Sigmoid colon (tissue), 7 donors: ENCODE results near the gene JPT2. TPM values are rescaled to one million over a fixed set of nuclear protein-coding genes. Genes with fewer than 3 reads are reported as not detected.

ENCODE experiments used
- DNase-seq: peaks from one replicate; pipeline ENCODE4 v3.0.0-alpha.2; 2019
- H3K27ac ChIP-seq, 4 donors: fragments of 200-600 bp; sonication (generic); one replicate each; pipeline ENCODE4 v1.5.1; 2016 to 2019; ENCODE audit warnings: mild to moderate bottlenecking in 1 of 4
- H3K27me3 ChIP-seq, 3 donors: fragments of 200-600 bp; sonication (generic); one replicate each; pipeline ENCODE4 v1.5.1; 2019; ENCODE audit warnings: mild to moderate bottlenecking in 1 of 3
- H3K36me3 ChIP-seq, 4 donors: fragments of 200-600 bp; sonication (generic); one replicate each; pipeline ENCODE4 v1.5.1; 2016 to 2019
- H3K4me1 ChIP-seq, 4 donors: fragments of 200-600 bp; sonication (generic); one replicate each; pipeline ENCODE4 v1.5.1; 2017 to 2019
- H3K4me3 ChIP-seq, 4 donors: fragments of 200-600 bp; sonication (generic); one replicate each; pipeline ENCODE4 v1.5.1; 2017 to 2019; ENCODE audit warnings: mild to moderate bottlenecking in 2 of 4, moderate library complexity in 1 of 4
- H3K9me3 ChIP-seq, 4 donors: fragments of 200-600 bp in 3 of 4; sonication (generic) in 3 of 4; one replicate each; pipeline versions ENCODE4 v1.5.1 to v1.6.1; 2013 to 2019
- EP300 ChIP-seq, 4 donors: sonication (generic); formaldehyde crosslinking; IDR thresholded peaks; one replicate each; pipeline ENCODE4 v1.6.1; 2017; ENCODE audit warnings: antibody characterized with exemption in 4 of 4
- POLR2A ChIP-seq, 2 donors: fragments of 450-650 bp; IDR thresholded peaks; one replicate each; pipeline ENCODE4 v1.6.1; 2016; ENCODE audit warnings: antibody characterized with exemption in 2 of 2, mild to moderate bottlenecking in 2 of 2, moderate library complexity in 2 of 2
- POLR2AphosphoS5 ChIP-seq, 4 donors: sonication (generic); formaldehyde crosslinking; IDR thresholded peaks; one replicate each; pipeline ENCODE4 v1.6.1; 2017; ENCODE audit warnings: antibody characterized with exemption in 4 of 4
- WGBS, 2 donors: extraction: QIAGEN DNeasy Blood & Tissue Kit; methylation state at CpG; one replicate each; pipeline ENCODE4 v1.1.7; 2013; 5-methylcytosine and 5-hydroxymethylcytosine counted together
- intact Hi-C: fragments of 100-400 bp; cut with DNase I; formaldehyde crosslinking; loops from one replicate; pipeline ENCODE4 v1.15.1; 2023
- polyA plus RNA-seq, 3 donors: library from polyadenylated mRNA; stranded (reverse); fragments of 200-250 nt; gene quantifications; one replicate each; pipeline ENCODE4 v1.2.3, GENCODE V29; 2013
- total RNA-seq, 4 donors: library from RNA; depleted of rRNA; stranded (reverse); fragments of >200 nt; gene quantifications; one replicate each; pipeline ENCODE4 v1.1.0, GENCODE V29; 2016
- TF ChIP-seq, protein P1 (sequence below), 4 experiments: fragments of 450-650 bp in 3 of 4; fragments of 200-600 bp in 1 of 4; IDR thresholded peaks; one replicate each; pipeline ENCODE4 v1.5.1; 2016 to 2019; ENCODE audit warnings: antibody characterized with exemption in 4 of 4, mild to moderate bottlenecking in 3 of 4, moderate library complexity in 2 of 4
- donor health status: healthy with polysubstance abuse.
- donor health status: Bipolar disorder and iron deficiency.
- donor health status: healthy.

JPT2 gene
- total and polyA plus RNA-seq, 7 donors = 12.4 to 53.7 (median 18.1) TPM

DNA sequence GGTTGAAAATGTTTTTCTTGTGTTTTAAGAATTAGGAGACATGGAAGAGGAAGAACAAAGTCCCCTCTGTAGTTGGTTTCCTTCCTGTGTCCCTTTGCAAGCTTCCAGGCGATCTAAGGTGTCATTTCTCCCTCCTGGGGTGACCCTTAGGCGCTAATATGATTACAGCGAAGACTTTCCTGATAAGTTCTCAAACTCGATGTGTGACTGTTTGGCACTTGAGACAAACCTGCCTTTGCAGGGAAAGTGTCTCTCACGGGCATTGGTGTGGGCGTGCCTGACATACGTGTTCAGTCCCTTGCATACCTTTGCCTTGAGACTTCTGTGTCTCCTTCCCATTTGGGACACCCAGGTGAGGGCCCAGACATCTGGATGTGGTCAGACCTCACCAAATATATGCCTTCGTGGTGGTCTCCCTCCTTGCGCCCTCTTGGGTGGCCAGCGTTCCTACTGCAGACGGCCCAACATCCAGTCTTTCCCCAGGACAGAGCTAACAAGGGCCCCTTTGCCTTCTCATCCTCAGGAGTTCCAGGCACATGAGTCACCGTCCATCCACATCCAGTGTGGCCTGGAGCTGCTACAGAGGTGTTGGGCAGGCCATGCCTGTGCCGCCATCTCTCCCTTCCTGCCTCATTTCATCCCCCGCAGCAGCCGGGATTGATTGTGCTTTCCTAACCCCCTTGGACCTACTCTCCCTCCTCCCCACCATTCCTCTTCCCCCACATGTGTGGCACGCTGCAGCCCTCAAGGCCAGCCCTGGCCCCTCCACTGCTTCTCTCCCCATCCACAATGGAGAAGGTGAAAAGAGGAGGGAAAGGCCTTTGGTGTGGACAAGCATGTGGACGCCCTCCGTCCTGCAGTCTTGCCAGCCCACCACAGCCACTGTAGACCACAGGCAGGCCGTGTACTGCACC lies 3.1 kb upstream of the JPT2 start:
- no peaks in the 10 kb centered on the region for H3K9me3 ChIP-seq
- H3K4me1 ChIP-seq = peaks cover 0 to 16% (median 7%) of the 10 kb centered on the region in 4 donors
- intact Hi-C loops = no loop called here
- no peak overlapping the region for H3K27ac ChIP-seq
- H3K4me3 ChIP-seq = no peak overlapping the region
- TF ChIP-seq POLR2A (IDR thresholded peaks at IDR 0.05) (no peak), POLR2AphosphoS5 (IDR thresholded peaks at IDR 0.05) (no peak), EP300 (IDR thresholded peaks at IDR 0.05) (no peak)
- TF ChIP-seq, protein P1, sequence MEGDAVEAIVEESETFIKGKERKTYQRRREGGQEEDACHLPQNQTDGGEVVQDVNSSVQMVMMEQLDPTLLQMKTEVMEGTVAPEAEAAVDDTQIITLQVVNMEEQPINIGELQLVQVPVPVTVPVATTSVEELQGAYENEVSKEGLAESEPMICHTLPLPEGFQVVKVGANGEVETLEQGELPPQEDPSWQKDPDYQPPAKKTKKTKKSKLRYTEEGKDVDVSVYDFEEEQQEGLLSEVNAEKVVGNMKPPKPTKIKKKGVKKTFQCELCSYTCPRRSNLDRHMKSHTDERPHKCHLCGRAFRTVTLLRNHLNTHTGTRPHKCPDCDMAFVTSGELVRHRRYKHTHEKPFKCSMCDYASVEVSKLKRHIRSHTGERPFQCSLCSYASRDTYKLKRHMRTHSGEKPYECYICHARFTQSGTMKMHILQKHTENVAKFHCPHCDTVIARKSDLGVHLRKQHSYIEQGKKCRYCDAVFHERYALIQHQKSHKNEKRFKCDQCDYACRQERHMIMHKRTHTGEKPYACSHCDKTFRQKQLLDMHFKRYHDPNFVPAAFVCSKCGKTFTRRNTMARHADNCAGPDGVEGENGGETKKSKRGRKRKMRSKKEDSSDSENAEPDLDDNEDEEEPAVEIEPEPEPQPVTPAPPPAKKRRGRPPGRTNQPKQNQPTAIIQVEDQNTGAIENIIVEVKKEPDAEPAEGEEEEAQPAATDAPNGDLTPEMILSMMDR (IDR thresholded peaks at IDR 0.05) = no peak
- H3K36me3 ChIP-seq = peaks cover 24 to 62% (median 44%) of the 10 kb centered on the region in 4 donors
- H3K27me3 ChIP-seq = no peaks in the 10 kb centered on the region
- no peak for DNase-seq
- 94% methylated on average over 19 of the region's 19 CpGs for WGBS, 2 donors

DNA sequence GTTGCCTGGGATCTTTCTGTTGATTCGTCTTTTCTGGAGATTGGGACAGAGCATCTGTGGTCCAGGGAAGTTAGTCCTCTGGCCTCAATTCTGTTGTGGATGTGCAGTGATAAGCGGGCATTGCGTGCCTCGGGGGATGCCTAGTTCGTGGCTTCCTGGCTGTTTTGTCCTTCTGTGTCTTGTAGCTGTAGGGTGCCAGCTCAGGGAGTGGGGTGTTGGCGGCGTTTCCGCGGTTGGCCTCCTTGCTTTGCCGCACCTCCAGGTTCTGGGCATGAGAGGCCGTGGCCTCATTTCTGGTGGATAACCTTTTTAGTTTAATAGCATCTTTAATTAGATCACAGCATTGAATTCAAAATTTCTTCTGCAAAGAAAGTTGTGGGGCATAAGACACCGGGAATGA lies 1.4 kb upstream of the JPT2 start:
- H3K9me3 ChIP-seq = no peaks in the 10 kb centered on the region
- H3K36me3 ChIP-seq = peaks cover 11 to 46% (median 28%) of the 10 kb centered on the region in 4 donors
- H3K27me3 ChIP-seq = no peaks in the 10 kb centered on the region
- no peak overlapping the region for H3K4me3 ChIP-seq
- intact Hi-C loops = no loop called here
- TF ChIP-seq, protein P1 (IDR thresholded peaks at IDR 0.05) = no peak
- no peak for TF ChIP-seq EP300 (IDR thresholded peaks at IDR 0.05)
- no peak for TF ChIP-seq POLR2AphosphoS5 (IDR thresholded peaks at IDR 0.05)
- no peak for TF ChIP-seq POLR2A (IDR thresholded peaks at IDR 0.05)
- no peak overlapping the region for H3K27ac ChIP-seq
- peaks cover 0 to 16% (median 7%) of the 10 kb centered on the region in 4 donors for H3K4me1 ChIP-seq
- 94 to 96% methylated on average over 12 of the region's 12 CpGs for WGBS, 2 donors
- DNase-seq = no peak

DNA sequence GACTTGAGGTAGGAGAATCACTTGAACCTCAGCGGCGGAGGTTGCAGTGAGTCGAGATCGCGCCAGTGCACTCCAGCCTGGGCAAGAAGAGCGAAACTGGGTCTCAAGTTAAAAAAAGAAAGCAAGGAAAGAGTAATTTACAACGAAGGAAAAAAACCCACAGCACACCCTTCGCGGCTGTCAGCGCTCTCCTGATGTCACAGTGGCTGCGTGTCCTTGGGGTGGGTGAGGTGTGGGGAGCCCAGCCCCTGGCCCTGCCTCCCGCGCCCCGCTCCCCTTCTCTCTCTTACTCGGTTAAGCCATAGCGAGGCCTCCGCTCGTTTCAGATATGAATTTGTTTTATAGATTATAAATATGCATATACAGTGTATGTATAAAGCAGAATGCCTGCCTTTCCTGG lies 740 bp upstream of the JPT2 start:
- Histone ChIP-seq H3K36me3 (peaks cover 10 to 39% (median 22%) of the 10 kb centered on the region in 4 donors), H3K27ac (peak overlapping the region in 3 of 4 donors; percentile 73 to 75 (median 75)), H3K27me3 (no peaks in the 10 kb centered on the region), H3K4me1 (peaks cover 0 to 16% (median 7%) of the 10 kb centered on the region in 4 donors), H3K9me3 (no peaks in the 10 kb centered on the region), H3K4me3 (peak overlapping the region in 2 of 4 donors; percentile 83 to 95)
- TF ChIP-seq, protein P1 (IDR thresholded peaks at IDR 0.05) = no peak
- no peak for TF ChIP-seq EP300 (IDR thresholded peaks at IDR 0.05)
- TF ChIP-seq POLR2A (IDR thresholded peaks at IDR 0.05) = no peak
- TF ChIP-seq POLR2AphosphoS5 (IDR thresholded peaks at IDR 0.05) = no peak
- intact Hi-C loops = no loop called here
- DNase-seq = no peak
- 83 to 86% methylated on average over 18 of the region's 18 CpGs for WGBS, 2 donors

DNA sequence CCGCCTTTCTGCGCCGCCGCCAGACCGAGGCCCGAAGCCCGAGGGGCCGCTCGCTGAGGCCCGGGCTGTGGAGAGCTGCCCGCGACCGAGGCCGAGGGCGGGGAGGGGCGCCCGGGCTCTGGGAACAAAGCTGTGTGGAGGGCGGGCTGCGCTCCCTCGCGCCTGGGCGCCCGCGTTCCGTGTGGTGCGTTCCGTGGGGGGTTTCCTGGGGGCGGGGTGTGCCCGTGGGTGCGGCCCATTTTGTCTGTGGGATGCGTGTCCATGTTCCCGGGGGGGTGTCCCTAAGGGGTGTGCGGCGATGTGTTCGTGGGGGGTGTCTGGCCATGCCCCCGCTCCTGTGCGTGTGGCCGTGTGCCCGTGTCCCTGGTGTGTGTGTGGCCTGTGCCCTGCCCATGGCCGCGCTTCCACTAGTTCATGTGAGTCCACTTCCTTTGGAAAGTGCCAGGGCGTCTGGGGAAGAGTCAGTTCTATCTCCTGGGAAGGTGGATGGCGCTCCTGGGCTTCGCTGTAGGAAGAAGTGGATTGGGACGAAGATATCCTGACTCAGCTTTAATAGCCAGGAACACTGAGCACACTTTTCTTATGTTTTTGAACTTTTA lies 520 bp downstream of the JPT2 start:
- Histone ChIP-seq H3K36me3 (peaks cover 10 to 29% (median 16%) of the 10 kb centered on the region in 4 donors), H3K4me1 (peaks cover 0 to 16% (median 7%) of the 10 kb centered on the region in 4 donors), H3K4me3 (peak overlapping the region; percentile 41 to 95 (median 80)), H3K27ac (peak overlapping the region; percentile 73 to 75 (median 75)), H3K9me3 (no peaks in the 10 kb centered on the region), H3K27me3 (no peaks in the 10 kb centered on the region)
- TF ChIP-seq POLR2AphosphoS5 (IDR thresholded peaks at IDR 0.05) (no peak), POLR2A (IDR thresholded peaks at IDR 0.05) (no peak), EP300 (IDR thresholded peaks at IDR 0.05) (no peak)
- TF ChIP-seq, protein P1 (IDR thresholded peaks at IDR 0.05) = no peak
- WGBS, 2 donors = 1% methylated on average over 45 of the region's 45 CpGs
- no peak for DNase-seq
- intact Hi-C loops = loop anchor here (1.0 kb wide), 1 partner anchor 29 kb away; no protein-coding TSS in a partner anchor
